T47D (cell line): Measurements from ENCODE around the gene ZBTB38.

Experiments used
- DNase-seq, 2 experiments: peaks; one replicate each; pipeline versions ENCODE4 v3.0.0 to v3.0.0-alpha.2; 2011 to 2012; ENCODE audit warnings: low read depth in 1 of 2, low spot score in 1 of 2
- JUND ChIP-seq: IDR thresholded peaks from 2 replicates; pipeline ENCODE4 v1.6.1; 2012; ENCODE audit warnings: low read depth
- in situ Hi-C: cut with HindIII; loops from 2 replicates; pipeline ENCODE4 v1.10.0; 2016; ENCODE audit warnings: low sequenced_read_pairs, low pct_unique_long_range_greater_than_20kb

The ZBTB38 gene

GRCh38 chr3:141409940-141410241, 41.6 kb downstream of the ZBTB38 start:
- TF ChIP-seq JUND: no peak
- no peak for DNase-seq
- in situ Hi-C loops: no loop called here

GRCh38 chr3:141410408-141410807, 42.1 kb downstream of the ZBTB38 start:
- DNase-seq: no peak
- no peak for TF ChIP-seq JUND
- in situ Hi-C loops: no loop called here

GRCh38 chr3:141410846-141411245, 42.5 kb downstream of the ZBTB38 start:
- DNase-seq: no peak
- in situ Hi-C loops: no loop called here
- TF ChIP-seq JUND: no peak

- DNase-seq: no peak
- in situ Hi-C loops: no loop called here
- no peak for TF ChIP-seq JUND
Measured at GRCh38 chr3:141411251-141411771, 43.0 kb downstream of the ZBTB38 start.

- in situ Hi-C loops: no loop called here
- DNase-seq: peak; percentile 54 to 75
- TF ChIP-seq JUND: no peak
Measured at GRCh38 chr3:141412087-141412935, 44.0 kb downstream of the ZBTB38 start.

- DNase-seq: peak in 1 of 2 experiments; percentile 80
- no peak for TF ChIP-seq JUND
- in situ Hi-C loops: no loop called here
Measured at GRCh38 chr3:141412936-141413354, 44.6 kb downstream of the ZBTB38 start.

GRCh38 chr3:141413391-141413790, 45.1 kb downstream of the ZBTB38 start:
- no peak for TF ChIP-seq JUND
- in situ Hi-C loops: no loop called here
- no peak for DNase-seq

- DNase-seq: no peak
- in situ Hi-C loops: no loop called here
Measured at GRCh38 chr3:141413801-141414689, 45.7 kb downstream of the ZBTB38 start.

GRCh38 chr3:141414800-141415462, 46.6 kb downstream of the ZBTB38 start:
- in situ Hi-C loops: no loop called here
- DNase-seq: no peak
- TF ChIP-seq JUND: no peak

More at GRCh38 chr3:141413801-141414689, 45.7 kb downstream of the ZBTB38 start:
- TF ChIP-seq JUND: no peak

GRCh38 chr3:141415953-141416352, 47.6 kb downstream of the ZBTB38 start:
- DNase-seq: no peak
- in situ Hi-C loops: no loop called here

More at GRCh38 chr3:141415953-141416352, 47.6 kb downstream of the ZBTB38 start:
- TF ChIP-seq JUND: no peak
